ENCODE measurements around the gene CEP95.
A peak's percentile ranks its signal among the peaks of the same experiment; 100 is the strongest.

Gene CEP95

GRCh38 chr17:64527914-64528313 is 21.1 kb downstream of the CEP95 start:
- DNase-seq, result no peak

GRCh38 chr17:64529221-64529620 is 22.4 kb downstream of the CEP95 start:
- DNase-seq, result no peak

GRCh38 chr17:64531955-64532371 is 25.2 kb downstream of the CEP95 start:
- no peak for DNase-seq

- no peak for DNase-seq
Observed at GRCh38 chr17:64532409-64532808, 25.6 kb downstream of the CEP95 start.

- no peak for DNase-seq
Observed at GRCh38 chr17:64533784-64534183, 27.0 kb downstream of the CEP95 start.

- DNase-seq, result peak; percentile 11
Observed at GRCh38 chr17:64534187-64534586, 27.4 kb downstream of the CEP95 start.

GRCh38 chr17:64535357-64535756 is 28.6 kb downstream of the CEP95 start:
- no peak for DNase-seq

GRCh38 chr17:64536913-64537312 is 30.1 kb downstream of the CEP95 start:
- DNase-seq, result no peak

- DNase-seq, result no peak
Observed at GRCh38 chr17:64537488-64537887, 30.7 kb downstream of the CEP95 start.

- DNase-seq, result no peak
Observed at GRCh38 chr17:64538508-64539130, 31.8 kb downstream of the CEP95 start.

GRCh38 chr17:64540118-64540776 is 33.5 kb downstream of the CEP95 start:
- no peak for DNase-seq

- no peak for DNase-seq
Observed at GRCh38 chr17:64544742-64545141, 38.0 kb downstream of the CEP95 start.

- no peak for DNase-seq
Observed at GRCh38 chr17:64546716-64547115, 39.9 kb downstream of the CEP95 start.

- no peak for DNase-seq
Observed at GRCh38 chr17:64547319-64547718, 40.5 kb downstream of the CEP95 start.

GRCh38 chr17:64551461-64551860 is 44.7 kb downstream of the CEP95 start:
- no peak for DNase-seq

GRCh38 chr17:64554028-64554637 is 47.4 kb downstream of the CEP95 start:
- no peak for DNase-seq

GRCh38 chr17:64555281-64555680 is 48.5 kb downstream of the CEP95 start:
- no peak for DNase-seq

- DNase-seq, result peak; percentile 7
Observed at GRCh38 chr17:64564098-64564497, 57.3 kb downstream of the CEP95 start.

GRCh38 chr17:64565563-64565962 is 58.8 kb downstream of the CEP95 start:
- DNase-seq, result no peak

- DNase-seq, result no peak
Observed at GRCh38 chr17:64571746-64572145, 65.0 kb downstream of the CEP95 start.

GRCh38 chr17:64572682-64573154 is 65.9 kb downstream of the CEP95 start:
- peak; percentile 76 for DNase-seq

- DNase-seq, result peak; percentile 71
Observed at GRCh38 chr17:64573214-64573613, 66.4 kb downstream of the CEP95 start.

- DNase-seq, result no peak
Observed at GRCh38 chr17:64574646-64575045, 67.9 kb downstream of the CEP95 start.

- no peak for DNase-seq
Observed at GRCh38 chr17:64575431-64575830, 68.7 kb downstream of the CEP95 start.
